HCT116 (cell line): Measurements from ENCODE around the gene HBA2.

Experiments used
- CEBPB ChIP-seq: IDR thresholded peaks from 2 replicates; pipeline ENCODE4 v1.6.1; 2012; ENCODE audit warnings: low read depth
- EZH2 ChIP-seq: fragments of 200-600 bp; sonication (generic); IDR thresholded peaks from 2 replicates; pipeline ENCODE4 v1.6.1; 2017; ENCODE audit warnings: antibody characterized with exemption, mixed run types
- JUND ChIP-seq: IDR thresholded peaks from 2 replicates; pipeline ENCODE4 v1.6.1; 2012
- POLR2A ChIP-seq: IDR thresholded peaks from 2 replicates; pipeline ENCODE4 v1.7.0; 2011; ENCODE audit warnings: borderline replicate concordance; ENCODE audit not compliant: insufficient read depth, insufficient read length; ENCODE audit errors: extremely low read depth
- POLR2AphosphoS5 ChIP-seq: IDR thresholded peaks from 2 replicates; pipeline ENCODE4 v1.6.1; 2011; ENCODE audit warnings: mild to moderate bottlenecking, low read depth, low read length, moderate library complexity
- RAD21 ChIP-seq: IDR thresholded peaks from 2 replicates; pipeline ENCODE4 v1.6.1; 2012; ENCODE audit warnings: low read depth, mild to moderate bottlenecking
- SP1 ChIP-seq: IDR thresholded peaks from 2 replicates; pipeline ENCODE4 v1.6.1; 2012; ENCODE audit warnings: low read depth
- YY1 ChIP-seq: IDR thresholded peaks from 2 replicates; pipeline ENCODE4 v1.6.1; 2011; ENCODE audit warnings: low read length, low read depth, moderate library complexity, mild to moderate bottlenecking; ENCODE audit not compliant: insufficient replicate concordance; ENCODE audit errors: extremely low read depth
- ZNF274 ChIP-seq: fragments of 200-500 bp; sonication (Bioruptor generic); IDR thresholded peaks from 2 replicates; pipeline ENCODE4 v1.6.1; 2014; ENCODE audit warnings: mild to moderate bottlenecking, low read depth, low read length, inconsistent platforms
- TF ChIP-seq, protein P1 (sequence below): IDR thresholded peaks from 2 replicates; pipeline ENCODE4 v1.6.1; 2012; ENCODE audit warnings: low read depth
- TF ChIP-seq, protein P2 (sequence below), 3 experiments: fragments of 200-600 bp in 1 of 3; sonication (generic) in 1 of 3; IDR thresholded peaks in 2 of 3; conservative IDR thresholded peaks in 1 of 3; 2 replicates each; pipeline ENCODE4 v1.5.1; 2012 to 2017; ENCODE audit warnings: low read depth in 2 of 3, low read length in 2 of 3, antibody characterized with exemption in 1 of 3, borderline replicate concordance in 1 of 3, control low read depth in 1 of 3, mild to moderate bottlenecking in 1 of 3, mixed read lengths in 1 of 3, mixed run types in 1 of 3, moderate library complexity in 1 of 3; ENCODE audit not compliant: insufficient read depth in 1 of 3
- TF ChIP-seq, protein P3 (sequence below): IDR thresholded peaks from 2 replicates; pipeline ENCODE4 v1.6.1; 2012

DNA sequence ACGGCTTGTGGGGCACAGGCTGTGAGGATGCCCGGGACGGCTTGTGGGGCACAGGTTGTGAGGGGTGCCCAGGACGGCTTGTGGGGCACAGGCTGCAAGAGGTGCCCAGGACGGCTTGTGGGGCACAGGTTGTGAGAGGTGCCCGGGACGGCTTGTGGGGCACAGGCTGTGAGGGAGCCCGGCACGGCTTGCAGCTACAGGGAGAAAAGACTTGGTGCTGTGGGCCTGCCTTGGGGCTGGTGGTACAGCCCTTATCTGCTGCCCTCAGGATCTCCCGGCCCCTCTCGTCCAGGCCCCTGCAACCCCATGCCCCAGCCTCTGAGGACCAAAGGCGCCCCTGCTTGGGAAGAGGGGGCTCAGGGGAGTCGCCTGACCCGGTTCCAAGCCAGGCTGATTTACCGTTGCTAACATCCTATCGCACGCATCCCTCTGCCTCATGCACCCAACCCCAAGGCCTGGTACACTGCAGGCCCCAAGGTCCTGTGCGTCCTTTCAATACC, 11.9 kb upstream of the HBA2 start:
- TF ChIP-seq, protein P1, sequence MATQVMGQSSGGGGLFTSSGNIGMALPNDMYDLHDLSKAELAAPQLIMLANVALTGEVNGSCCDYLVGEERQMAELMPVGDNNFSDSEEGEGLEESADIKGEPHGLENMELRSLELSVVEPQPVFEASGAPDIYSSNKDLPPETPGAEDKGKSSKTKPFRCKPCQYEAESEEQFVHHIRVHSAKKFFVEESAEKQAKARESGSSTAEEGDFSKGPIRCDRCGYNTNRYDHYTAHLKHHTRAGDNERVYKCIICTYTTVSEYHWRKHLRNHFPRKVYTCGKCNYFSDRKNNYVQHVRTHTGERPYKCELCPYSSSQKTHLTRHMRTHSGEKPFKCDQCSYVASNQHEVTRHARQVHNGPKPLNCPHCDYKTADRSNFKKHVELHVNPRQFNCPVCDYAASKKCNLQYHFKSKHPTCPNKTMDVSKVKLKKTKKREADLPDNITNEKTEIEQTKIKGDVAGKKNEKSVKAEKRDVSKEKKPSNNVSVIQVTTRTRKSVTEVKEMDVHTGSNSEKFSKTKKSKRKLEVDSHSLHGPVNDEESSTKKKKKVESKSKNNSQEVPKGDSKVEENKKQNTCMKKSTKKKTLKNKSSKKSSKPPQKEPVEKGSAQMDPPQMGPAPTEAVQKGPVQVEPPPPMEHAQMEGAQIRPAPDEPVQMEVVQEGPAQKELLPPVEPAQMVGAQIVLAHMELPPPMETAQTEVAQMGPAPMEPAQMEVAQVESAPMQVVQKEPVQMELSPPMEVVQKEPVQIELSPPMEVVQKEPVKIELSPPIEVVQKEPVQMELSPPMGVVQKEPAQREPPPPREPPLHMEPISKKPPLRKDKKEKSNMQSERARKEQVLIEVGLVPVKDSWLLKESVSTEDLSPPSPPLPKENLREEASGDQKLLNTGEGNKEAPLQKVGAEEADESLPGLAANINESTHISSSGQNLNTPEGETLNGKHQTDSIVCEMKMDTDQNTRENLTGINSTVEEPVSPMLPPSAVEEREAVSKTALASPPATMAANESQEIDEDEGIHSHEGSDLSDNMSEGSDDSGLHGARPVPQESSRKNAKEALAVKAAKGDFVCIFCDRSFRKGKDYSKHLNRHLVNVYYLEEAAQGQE: no peak
- TF ChIP-seq, protein P2, sequence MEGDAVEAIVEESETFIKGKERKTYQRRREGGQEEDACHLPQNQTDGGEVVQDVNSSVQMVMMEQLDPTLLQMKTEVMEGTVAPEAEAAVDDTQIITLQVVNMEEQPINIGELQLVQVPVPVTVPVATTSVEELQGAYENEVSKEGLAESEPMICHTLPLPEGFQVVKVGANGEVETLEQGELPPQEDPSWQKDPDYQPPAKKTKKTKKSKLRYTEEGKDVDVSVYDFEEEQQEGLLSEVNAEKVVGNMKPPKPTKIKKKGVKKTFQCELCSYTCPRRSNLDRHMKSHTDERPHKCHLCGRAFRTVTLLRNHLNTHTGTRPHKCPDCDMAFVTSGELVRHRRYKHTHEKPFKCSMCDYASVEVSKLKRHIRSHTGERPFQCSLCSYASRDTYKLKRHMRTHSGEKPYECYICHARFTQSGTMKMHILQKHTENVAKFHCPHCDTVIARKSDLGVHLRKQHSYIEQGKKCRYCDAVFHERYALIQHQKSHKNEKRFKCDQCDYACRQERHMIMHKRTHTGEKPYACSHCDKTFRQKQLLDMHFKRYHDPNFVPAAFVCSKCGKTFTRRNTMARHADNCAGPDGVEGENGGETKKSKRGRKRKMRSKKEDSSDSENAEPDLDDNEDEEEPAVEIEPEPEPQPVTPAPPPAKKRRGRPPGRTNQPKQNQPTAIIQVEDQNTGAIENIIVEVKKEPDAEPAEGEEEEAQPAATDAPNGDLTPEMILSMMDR (IDR thresholded peaks at IDR 0.05 in 2 of 3, conservative IDR thresholded peaks at IDR 0.05 in 1 of 3; ENCODE audit: borderline replicate concordance in 1 of 3, insufficient read depth in 1 of 3, low read depth in 2 of 3, low read length in 2 of 3): no peak
- no peak for TF ChIP-seq YY1
- TF ChIP-seq POLR2AphosphoS5: no peak
- TF ChIP-seq SP1: no peak
- no peak for TF ChIP-seq ZNF274
- TF ChIP-seq CEBPB: no peak
- TF ChIP-seq EZH2: no peak
- TF ChIP-seq, protein P3, sequence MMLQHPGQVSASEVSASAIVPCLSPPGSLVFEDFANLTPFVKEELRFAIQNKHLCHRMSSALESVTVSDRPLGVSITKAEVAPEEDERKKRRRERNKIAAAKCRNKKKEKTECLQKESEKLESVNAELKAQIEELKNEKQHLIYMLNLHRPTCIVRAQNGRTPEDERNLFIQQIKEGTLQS: no peak
- TF ChIP-seq RAD21: no peak
- TF ChIP-seq POLR2A: no peak
- no peak for TF ChIP-seq JUND
